Spinal cord (tissue), 10 donors: ENCODE results near the gene DOCK1. TPM values are rescaled to one million over a fixed set of nuclear protein-coding genes. Genes with fewer than 3 reads are reported as not detected.

Source experiments
- DNase-seq, 6 donors: peaks; one replicate each; pipeline versions ENCODE4 v3.0.0 to v3.0.0-alpha.2; 2013 to 2015; ENCODE audit warnings: low spot score in 6 of 6, low read depth in 4 of 6
- H3K27ac ChIP-seq: one replicate; pipeline ENCODE4 v1.5.1; 2013; ENCODE audit warnings: low read depth, low read length, control low read depth
- H3K27me3 ChIP-seq: one replicate; pipeline ENCODE4 v1.6.1; 2013; ENCODE audit warnings: low read length; ENCODE audit not compliant: control insufficient read depth, insufficient read depth
- H3K36me3 ChIP-seq: one replicate; pipeline ENCODE4 v1.6.1; 2013; ENCODE audit warnings: low read length; ENCODE audit not compliant: control insufficient read depth, insufficient read depth
- H3K4me1 ChIP-seq: one replicate; pipeline ENCODE4 v1.6.1; 2013; ENCODE audit warnings: low read length; ENCODE audit not compliant: control insufficient read depth, insufficient read depth
- H3K4me3 ChIP-seq: one replicate; pipeline ENCODE4 v1.5.1; 2013; ENCODE audit warnings: low read depth, low read length, control low read depth
- H3K9me3 ChIP-seq: one replicate; pipeline ENCODE4 v1.6.1; 2013; ENCODE audit warnings: low read length; ENCODE audit not compliant: control insufficient read depth, insufficient read depth
- WGBS: methylation state at CpG from one replicate; pipeline ENCODE4 v1.1.5; 2013; ENCODE audit warnings: missing lambda C conversion rate; ENCODE audit not compliant: insufficient coverage; 5-methylcytosine and 5-hydroxymethylcytosine counted together
- polyA plus RNA-seq, 2 donors: library from polyadenylated mRNA; unstranded; fragments of 120-200 nt; gene quantifications; one replicate each; pipeline ENCODE4 v1.2.1, GENCODE V29; 2013; ENCODE audit not compliant: insufficient read length in 2 of 2
- total RNA-seq, 2 donors: library from RNA; depleted of rRNA in 1 of 2; stranded (reverse); fragments of 120-200 nt in 1 of 2; fragments of >200 nt in 1 of 2; gene quantifications; one replicate each; pipeline versions ENCODE4 v1.2.3 to v1.2.4, GENCODE V29; 2013 to 2014
- donor health status: healthy.

Gene DOCK1
- total and polyA plus RNA-seq, 4 donors = 31.3 to 74.1 (median 50.3) TPM

- Histone ChIP-seq H3K27ac (no peak overlapping the region), H3K27me3 (no peaks in the 10 kb centered on the region), H3K4me3 (no peak overlapping the region), H3K36me3 (peaks cover 3% of the 10 kb centered on the region), H3K4me1 (peaks cover 32% of the 10 kb centered on the region), H3K9me3 (no peaks in the 10 kb centered on the region)
- 100% methylated on average over 3 of the region's 4 CpGs for WGBS
- no peak for DNase-seq
Observed at GRCh38 chr10:126921162-126921561, 15.9 kb downstream of the DOCK1 start.

- Histone ChIP-seq H3K9me3 (no peaks in the 10 kb centered on the region), H3K4me3 (no peak overlapping the region), H3K27me3 (no peaks in the 10 kb centered on the region), H3K4me1 (peaks cover 28% of the 10 kb centered on the region), H3K27ac (no peak overlapping the region), H3K36me3 (peaks cover 3% of the 10 kb centered on the region)
- DNase-seq = no peak
- WGBS = 91% methylated on average over 2 of the region's 4 CpGs
Observed at GRCh38 chr10:126921974-126922525, 16.8 kb downstream of the DOCK1 start.

DNA sequence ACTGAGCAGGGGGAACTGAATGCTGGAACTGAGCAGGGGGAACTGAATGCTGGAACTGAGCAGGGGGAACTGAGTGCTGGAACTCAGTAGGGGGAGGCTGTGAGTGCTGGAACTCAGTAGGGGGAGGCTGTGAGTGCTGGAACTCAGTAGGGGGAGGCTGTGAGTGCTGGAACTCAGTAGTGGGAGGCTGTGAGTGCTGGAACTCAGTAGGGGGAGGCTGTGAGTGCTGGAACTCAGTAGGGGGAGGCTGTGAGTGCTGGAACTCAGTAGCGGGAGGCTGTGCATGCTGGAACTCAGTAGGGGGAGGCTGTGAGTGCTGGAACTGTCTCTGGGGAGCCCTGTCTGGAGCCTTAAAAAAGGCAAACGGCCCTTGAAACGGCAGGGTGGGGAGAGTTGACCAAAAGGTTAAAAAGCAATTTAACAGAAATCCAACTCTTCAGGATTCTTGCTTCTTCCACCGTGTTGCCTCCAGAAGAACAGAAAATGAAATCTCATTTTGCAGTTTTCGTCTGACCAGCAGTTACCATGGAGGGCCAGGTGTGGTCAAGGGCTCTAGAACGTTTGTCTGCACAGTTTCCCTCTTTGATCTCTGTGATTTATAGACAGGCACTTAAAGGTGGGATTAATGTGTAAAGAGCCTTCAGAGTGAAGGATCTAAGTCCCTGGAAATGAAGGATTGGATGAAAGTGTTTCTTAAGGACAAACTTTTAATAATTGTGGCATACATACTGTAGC lies 19.1 kb downstream of the DOCK1 start:
- Histone ChIP-seq H3K36me3 (peaks cover 15% of the 10 kb centered on the region), H3K4me1 (peaks cover 6% of the 10 kb centered on the region), H3K27me3 (no peaks in the 10 kb centered on the region), H3K27ac (no peak overlapping the region), H3K4me3 (no peak overlapping the region), H3K9me3 (no peaks in the 10 kb centered on the region)
- no peak for DNase-seq
- 65% methylated on average over 4 of the region's 6 CpGs for WGBS

- no peak for DNase-seq
- Histone ChIP-seq H3K4me1 (peaks cover under 1% of the 10 kb centered on the region), H3K36me3 (peaks cover 13% of the 10 kb centered on the region), H3K9me3 (no peaks in the 10 kb centered on the region), H3K27me3 (no peaks in the 10 kb centered on the region), H3K27ac (no peak overlapping the region), H3K4me3 (no peak overlapping the region)
- WGBS = 86% methylated on average over 2 of the region's 3 CpGs
Observed at GRCh38 chr10:126924915-126925300, 19.7 kb downstream of the DOCK1 start.

DNA sequence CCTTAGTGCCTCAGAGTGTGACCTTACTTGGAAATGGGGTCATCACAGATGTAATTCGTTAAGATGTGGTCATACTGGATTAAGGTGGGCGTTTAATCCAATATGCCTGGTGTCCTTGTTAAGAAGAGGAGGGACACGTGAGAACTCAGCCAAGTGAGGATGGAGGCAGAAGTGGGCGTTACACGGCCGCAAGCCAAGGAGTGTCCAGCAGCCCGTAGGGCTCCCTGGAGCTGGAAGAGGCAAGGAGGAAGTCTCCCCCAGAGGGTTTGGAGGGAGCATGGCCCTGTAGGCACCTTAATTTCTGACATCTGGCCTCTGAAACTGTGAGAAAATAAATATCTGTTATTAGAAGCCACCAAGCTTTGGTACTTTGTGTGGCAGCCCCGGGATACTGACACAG lies 21.3 kb downstream of the DOCK1 start:
- Histone ChIP-seq H3K36me3 (peaks cover 12% of the 10 kb centered on the region), H3K9me3 (no peaks in the 10 kb centered on the region), H3K4me3 (no peak overlapping the region), H3K27ac (no peak overlapping the region), H3K27me3 (no peaks in the 10 kb centered on the region), H3K4me1 (no peaks in the 10 kb centered on the region)
- WGBS = 94% methylated on average over 8 of the region's 8 CpGs
- no peak for DNase-seq

- no peak overlapping the region for H3K4me3 ChIP-seq
- H3K36me3 ChIP-seq = peaks cover 12% of the 10 kb centered on the region
- H3K27me3 ChIP-seq = no peaks in the 10 kb centered on the region
- H3K27ac ChIP-seq = no peak overlapping the region
- peaks cover 4% of the 10 kb centered on the region for H3K4me1 ChIP-seq
- no peak for DNase-seq
- no peaks in the 10 kb centered on the region for H3K9me3 ChIP-seq
- WGBS = 93% methylated on average over 13 of the region's 13 CpGs
Observed at GRCh38 chr10:126927799-126928198, 22.6 kb downstream of the DOCK1 start.

DNA sequence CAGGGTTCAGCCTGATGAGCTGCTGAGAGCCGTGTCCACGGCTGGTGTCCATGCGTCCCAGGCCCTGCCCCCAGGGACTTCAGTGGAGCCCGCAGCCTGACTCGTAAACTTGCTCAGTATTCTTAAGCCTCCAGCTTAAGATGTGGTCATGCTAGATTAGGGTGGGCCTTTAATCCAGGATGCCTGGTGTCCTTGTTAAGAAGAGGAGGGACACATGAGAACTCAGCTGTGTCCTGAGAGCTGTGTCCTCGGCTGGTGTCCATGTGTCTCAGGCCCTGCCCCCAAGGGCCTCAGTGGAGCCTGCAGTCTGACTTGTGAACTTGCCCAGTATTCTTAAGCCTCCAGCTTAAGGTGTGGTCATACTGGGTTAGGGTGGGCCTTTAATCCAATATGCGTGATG lies 23.0 kb downstream of the DOCK1 start:
- Histone ChIP-seq H3K9me3 (no peaks in the 10 kb centered on the region), H3K36me3 (peaks cover 12% of the 10 kb centered on the region), H3K27me3 (no peaks in the 10 kb centered on the region), H3K27ac (no peak overlapping the region), H3K4me3 (no peak overlapping the region), H3K4me1 (peaks cover 5% of the 10 kb centered on the region)
- no peak for DNase-seq
- whole genome bisulfite sequencing = 96% methylated on average over 6 of the region's 7 CpGs

GRCh38 chr10:126929391-126929790 lies 24.2 kb downstream of the DOCK1 start:
- 95% methylated on average over 7 of the region's 8 CpGs for WGBS
- no peak overlapping the region for H3K27ac ChIP-seq

DNA sequence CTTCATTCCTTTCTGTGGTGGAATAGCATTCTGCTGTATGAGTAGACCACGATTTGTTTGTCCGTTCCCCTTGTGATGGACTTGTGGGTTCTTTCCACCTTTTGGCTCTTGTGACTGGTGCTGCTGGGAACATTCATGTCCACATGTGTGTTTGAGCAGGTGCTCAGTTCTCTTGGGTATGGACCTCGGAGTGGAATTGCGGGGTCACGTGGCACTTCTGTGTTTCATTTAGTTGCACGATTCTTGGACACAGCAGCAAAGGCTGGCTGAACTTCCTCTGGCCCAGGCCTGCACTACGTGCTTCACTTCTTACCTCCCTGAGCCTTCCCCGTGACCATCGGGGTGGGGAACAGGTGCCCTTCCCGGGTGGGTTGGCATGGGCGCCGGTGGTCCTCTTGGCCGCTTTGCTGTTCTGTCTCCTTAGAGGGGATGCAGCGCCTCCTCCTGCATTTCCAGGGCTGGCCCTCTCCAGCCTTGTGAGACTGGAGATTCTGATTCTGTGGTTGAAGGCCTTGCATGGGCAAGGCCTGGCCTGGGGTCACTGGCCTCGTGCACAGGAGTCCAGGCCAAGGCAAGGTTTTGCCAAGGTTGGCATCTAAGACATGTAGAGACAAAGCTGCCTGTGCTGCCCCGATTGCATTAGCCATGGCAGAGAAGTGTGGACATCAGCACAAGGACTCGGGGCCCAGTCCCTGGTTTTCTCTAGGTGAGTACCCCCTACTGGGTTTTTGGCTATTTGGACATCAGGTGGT lies 25.1 kb downstream of the DOCK1 start:
- Histone ChIP-seq H3K36me3 (peaks cover 12% of the 10 kb centered on the region), H3K9me3 (no peaks in the 10 kb centered on the region), H3K4me1 (peaks cover 12% of the 10 kb centered on the region), H3K27ac (no peak overlapping the region), H3K4me3 (no peak overlapping the region), H3K27me3 (no peaks in the 10 kb centered on the region)
- whole genome bisulfite sequencing = 85% methylated on average over 17 of the region's 17 CpGs
- no peak for DNase-seq

More at GRCh38 chr10:126929391-126929790, 24.2 kb downstream of the DOCK1 start:
- no peak for DNase-seq
- peaks cover 5% of the 10 kb centered on the region for H3K4me1 ChIP-seq
- H3K4me3 ChIP-seq = no peak overlapping the region
- H3K27me3 ChIP-seq = no peaks in the 10 kb centered on the region
- peaks cover 12% of the 10 kb centered on the region for H3K36me3 ChIP-seq
- no peaks in the 10 kb centered on the region for H3K9me3 ChIP-seq
